Measurements from ENCODE around the gene AKAP12.
"Not testable (repeated sequence)": the region's sequence is repeated elsewhere in the genome, so short reads cannot be mapped to it uniquely, and the experiment has no call there.

AKAP12 gene

DNA sequence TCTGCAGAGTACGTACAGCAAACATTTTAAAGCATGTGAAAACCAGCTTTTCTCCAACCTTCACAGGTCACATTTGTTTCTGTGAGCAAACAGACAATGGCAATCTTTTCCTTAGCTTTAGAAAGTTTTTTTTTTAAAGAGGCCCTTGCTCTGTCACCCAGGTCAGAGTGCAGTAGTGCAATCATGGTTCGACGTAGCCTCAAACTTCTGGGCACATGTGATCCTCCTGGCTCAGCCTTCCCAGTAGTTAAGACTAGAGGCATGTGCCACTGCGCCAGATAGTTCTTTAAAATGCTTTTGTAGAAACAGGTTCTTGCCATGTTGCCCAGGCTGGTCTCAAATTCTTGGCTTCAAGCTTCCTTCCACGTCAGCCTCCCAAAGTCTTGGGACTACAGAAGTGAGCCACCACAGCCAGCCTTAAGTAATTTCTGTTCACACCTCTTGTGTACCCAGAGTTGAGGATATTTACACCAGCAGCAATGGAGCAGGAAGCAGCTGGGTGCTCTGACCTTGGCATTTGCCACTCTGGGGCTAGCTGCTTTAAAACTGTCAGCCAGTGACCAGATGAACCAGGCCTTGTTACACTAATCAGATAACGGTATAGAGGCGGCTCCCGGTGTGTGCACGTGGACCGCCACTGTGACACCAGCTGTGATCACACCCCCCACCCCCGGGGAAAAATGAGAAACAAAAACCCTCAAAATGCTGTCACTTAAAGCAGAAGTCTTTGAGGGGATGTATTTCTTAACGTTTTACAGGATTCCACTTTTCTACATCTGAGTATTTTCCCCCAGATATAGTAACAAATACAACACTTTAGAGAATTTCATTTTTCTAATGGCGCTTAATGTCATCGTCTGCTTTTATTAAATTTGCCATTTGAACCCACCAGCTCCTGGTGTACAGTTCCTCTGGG lies 71.3 kb downstream of the AKAP12 start:
- no peak overlapping the region for H3K27ac ChIP-seq (ENCODE audit: low read depth, low read length)
- peaks cover 20% of the 10 kb centered on the region; the same call in 1 of the 2 replicates for H3K36me3 ChIP-seq (ENCODE audit: insufficient read depth, low read length)
- no peaks in the 10 kb centered on the region for H3K27me3 ChIP-seq (ENCODE audit: insufficient read depth, low read length)
- 94% methylated on average over 14 of the region's 14 CpGs for WGBS
- no peak overlapping the region for H3K9ac ChIP-seq (ENCODE audit: low read depth, low read length)
- H3K4me1 ChIP-seq (ENCODE audit: insufficient read depth, low read length), result peaks cover 17% of the 10 kb centered on the region; the same call in 1 of the 2 replicates
- no peak overlapping the region for H3K4me3 ChIP-seq (ENCODE audit: low read length)
- no peaks in the 10 kb centered on the region for H3K9me3 ChIP-seq (ENCODE audit: insufficient read depth, low read depth, low read length)

DNA sequence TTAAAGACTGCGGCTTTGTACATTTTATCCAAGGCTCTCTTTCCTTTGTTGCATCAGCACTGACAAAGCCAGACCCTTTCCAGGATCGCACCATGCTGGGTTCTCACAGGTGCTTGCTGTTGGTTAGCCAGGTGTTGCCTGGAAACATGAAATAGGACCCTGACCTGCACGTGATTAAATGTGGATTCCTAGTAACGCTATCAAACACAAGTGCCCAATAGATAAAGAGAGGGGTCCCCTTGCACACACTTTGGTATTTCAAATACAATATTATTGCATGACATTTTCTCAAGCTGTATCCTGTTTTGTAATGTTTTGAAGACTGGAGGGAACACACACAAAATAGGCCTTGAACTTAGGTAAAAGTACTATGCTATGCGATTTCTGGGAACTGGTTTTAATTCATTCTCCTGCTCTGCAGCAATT lies 73.3 kb downstream of the AKAP12 start:
- WGBS, result 85% methylated on average over 5 of the region's 5 CpGs

DNA sequence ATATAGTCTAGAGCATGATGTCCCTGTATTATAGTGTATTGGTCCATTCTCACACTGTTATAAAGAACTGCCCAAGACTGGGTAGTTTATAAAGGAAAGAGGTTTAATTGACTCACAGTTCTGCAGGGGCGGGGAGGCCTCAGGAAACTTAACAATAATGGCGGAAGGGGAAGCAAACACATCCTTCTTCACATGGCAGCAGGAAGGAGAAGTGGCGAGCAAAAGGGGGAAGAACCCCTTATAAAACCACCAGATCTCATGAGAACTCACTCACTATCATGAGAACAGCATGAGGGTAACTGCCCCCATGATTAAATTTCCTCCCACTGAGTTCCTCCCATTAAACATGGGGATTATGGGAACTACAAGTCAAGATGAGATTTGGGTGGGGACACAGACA lies 75.9 kb downstream of the AKAP12 start:
- H3K36me3 ChIP-seq (ENCODE audit: insufficient read depth, low read length); H3K9ac ChIP-seq (ENCODE audit: low read depth, low read length); H3K27ac ChIP-seq (ENCODE audit: low read depth, low read length); H3K4me3 ChIP-seq (ENCODE audit: low read length); H3K4me1 ChIP-seq (ENCODE audit: insufficient read depth, low read length); H3K9me3 ChIP-seq (ENCODE audit: insufficient read depth, low read depth, low read length); H3K27me3 ChIP-seq (ENCODE audit: insufficient read depth, low read length): not testable (repeated sequence)
- WGBS, result 83% methylated on average over 2 of the region's 3 CpGs

More for the DNA sequence above, 73.3 kb downstream of the AKAP12 start:
- no peaks in the 10 kb centered on the region for H3K9me3 ChIP-seq (ENCODE audit: insufficient read depth, low read depth, low read length)
- H3K9ac ChIP-seq (ENCODE audit: low read depth, low read length), result peak overlapping the region; percentile 55; the same call in 1 of the 2 replicates
- H3K27ac ChIP-seq (ENCODE audit: low read depth, low read length), result 0 out of 2 replicates have a peak overlapping the region, but pooled peaks have one; percentile 13
- no peaks in the 10 kb centered on the region for H3K27me3 ChIP-seq (ENCODE audit: insufficient read depth, low read length)
- no peak overlapping the region for H3K4me3 ChIP-seq (ENCODE audit: low read length)
- peaks cover 9% of the 10 kb centered on the region; the same call in 1 of the 2 replicates for H3K4me1 ChIP-seq (ENCODE audit: insufficient read depth, low read length)
- peaks cover 10% of the 10 kb centered on the region; the same call in 1 of the 2 replicates for H3K36me3 ChIP-seq (ENCODE audit: insufficient read depth, low read length)

DNA sequence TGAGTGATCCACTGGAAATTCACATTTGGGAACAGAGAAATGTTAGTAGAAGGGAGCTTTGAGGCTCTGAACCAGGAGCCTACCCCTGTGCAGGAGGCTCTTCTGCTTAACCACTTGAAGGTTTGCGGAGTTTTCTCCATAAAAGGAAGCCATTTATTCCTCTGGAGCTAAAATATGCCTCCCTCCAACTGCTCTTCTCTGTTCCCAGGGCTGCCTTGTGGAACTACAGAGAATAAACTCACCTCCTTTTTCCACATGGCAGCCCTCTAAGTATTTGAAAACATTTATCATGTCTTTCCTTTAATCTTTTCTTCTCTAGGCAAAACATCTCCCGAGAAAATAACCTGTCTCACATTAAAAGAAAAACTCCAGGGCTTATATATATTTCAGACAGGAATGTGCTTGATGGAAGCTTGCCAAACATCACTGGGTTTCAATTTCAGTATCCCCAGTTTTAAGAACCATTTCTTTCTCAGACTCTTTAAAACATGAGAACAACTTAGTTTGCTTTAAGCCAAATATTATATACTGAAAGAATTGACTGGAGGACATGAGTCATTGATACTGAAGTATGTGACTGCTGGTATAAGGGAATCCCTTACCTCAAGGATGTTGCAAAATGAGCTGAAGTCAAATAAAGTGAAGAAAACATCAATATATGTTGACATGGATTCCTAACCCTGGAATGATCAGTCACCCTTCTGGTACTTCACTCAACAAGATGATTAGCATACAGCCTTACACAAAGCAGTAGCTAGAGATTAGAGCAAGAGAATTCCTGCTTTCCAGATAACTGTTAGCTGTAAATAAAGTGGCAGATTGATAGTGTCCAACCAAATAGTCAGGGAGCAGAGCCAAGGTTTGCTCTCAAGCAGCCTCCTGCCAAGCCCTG lies 77.6 kb downstream of the AKAP12 start:
- H3K36me3 ChIP-seq (ENCODE audit: insufficient read depth, low read length), result 0 out of 2 replicates have a peak, but pooled peaks cover 3% of the 10 kb centered on the region
- no peaks in the 10 kb centered on the region for H3K9me3 ChIP-seq (ENCODE audit: insufficient read depth, low read depth, low read length)
- H3K4me1 ChIP-seq (ENCODE audit: insufficient read depth, low read length), result peaks cover 9% of the 10 kb centered on the region; the same call in 1 of the 2 replicates
- H3K4me3 ChIP-seq (ENCODE audit: low read length), result no peak overlapping the region
- H3K9ac ChIP-seq (ENCODE audit: low read depth, low read length), result no peak overlapping the region
- H3K27me3 ChIP-seq (ENCODE audit: insufficient read depth, low read length), result no peaks in the 10 kb centered on the region
- no peak overlapping the region for H3K27ac ChIP-seq (ENCODE audit: low read depth, low read length)
- 93% methylated on average over 2 of the region's 2 CpGs for WGBS

DNA sequence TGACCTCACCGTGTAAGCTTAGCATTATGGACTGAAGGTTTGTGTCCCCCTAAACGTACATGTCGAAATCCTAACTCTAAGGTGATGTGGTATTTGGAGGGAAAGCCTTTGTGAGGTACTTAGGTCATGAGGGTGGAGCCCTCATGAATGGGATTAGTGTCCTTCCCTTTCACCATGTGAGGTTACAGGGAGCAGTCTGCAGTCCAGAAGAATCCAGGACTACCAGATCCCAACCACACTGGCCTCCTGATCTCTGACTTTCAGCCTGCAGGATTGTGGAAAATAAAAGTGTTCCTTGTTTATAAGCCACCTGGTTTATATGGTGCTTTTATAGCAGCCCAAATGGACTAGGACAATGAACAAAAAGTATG lies 78.2 kb downstream of the AKAP12 start:
- peaks cover 5% of the 10 kb centered on the region; the same call in 1 of the 2 replicates for H3K4me1 ChIP-seq (ENCODE audit: insufficient read depth, low read length)
- no peaks in the 10 kb centered on the region for H3K27me3 ChIP-seq (ENCODE audit: insufficient read depth, low read length)
- H3K4me3 ChIP-seq (ENCODE audit: low read length), result no peak overlapping the region
- no peaks in the 10 kb centered on the region for H3K9me3 ChIP-seq (ENCODE audit: insufficient read depth, low read depth, low read length)
- 0 out of 2 replicates have a peak, but pooled peaks cover 3% of the 10 kb centered on the region for H3K36me3 ChIP-seq (ENCODE audit: insufficient read depth, low read length)
- no peak overlapping the region for H3K27ac ChIP-seq (ENCODE audit: low read depth, low read length)
- no peak overlapping the region for H3K9ac ChIP-seq (ENCODE audit: low read depth, low read length)
- WGBS, result 97% methylated on average over 3 of the region's 3 CpGs

DNA sequence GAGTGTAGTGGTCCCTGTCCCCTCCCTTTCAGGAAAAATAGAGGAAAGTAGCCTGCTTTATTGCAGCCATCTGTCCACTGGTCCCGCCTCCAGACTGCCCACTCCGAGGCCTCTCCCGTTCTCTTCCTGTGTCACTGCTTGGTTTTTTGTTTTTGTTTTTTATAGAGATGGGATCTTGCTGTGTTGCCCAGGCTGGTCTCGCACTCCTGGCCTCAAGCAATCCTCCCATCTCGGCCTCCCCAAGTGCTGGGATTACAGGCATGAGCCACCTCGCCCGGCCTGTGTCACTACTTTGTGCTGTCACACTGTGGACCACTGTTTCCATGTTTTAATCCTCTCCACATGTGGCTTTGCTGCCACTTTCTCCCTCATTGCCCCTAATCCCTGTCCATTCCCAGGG lies 80.4 kb downstream of the AKAP12 start:
- WGBS, result 94% methylated on average over 7 of the region's 7 CpGs
- no peak overlapping the region for H3K4me3 ChIP-seq (ENCODE audit: low read length)

DNA sequence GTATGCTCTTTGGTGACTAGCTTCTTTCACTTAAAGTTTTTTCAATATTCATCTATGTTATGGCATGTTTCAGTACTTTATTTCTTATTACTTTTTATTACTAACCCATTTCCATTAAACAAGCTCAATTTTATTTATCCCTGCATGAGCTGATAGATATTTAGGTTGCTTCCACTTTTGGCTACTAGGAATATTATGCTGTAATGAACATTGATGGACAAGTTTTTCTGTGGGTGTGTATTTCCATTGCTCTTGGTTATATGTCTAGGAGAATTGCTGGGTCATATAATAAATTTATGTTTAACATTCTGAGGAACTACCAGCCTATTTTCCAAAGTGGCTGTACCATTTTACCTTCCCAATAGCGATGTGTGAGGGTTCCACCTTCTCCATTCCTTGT lies 81.7 kb downstream of the AKAP12 start:
- H3K27me3 ChIP-seq (ENCODE audit: insufficient read depth, low read length), result peaks cover 8% of the 10 kb centered on the region; the same call in 1 of the 2 replicates
- H3K4me1 ChIP-seq (ENCODE audit: insufficient read depth, low read length), result peaks cover 8% of the 10 kb centered on the region; the same call in 1 of the 2 replicates
- no peaks in the 10 kb centered on the region for H3K9me3 ChIP-seq (ENCODE audit: insufficient read depth, low read depth, low read length)
- WGBS, result 100% methylated on average over 1 of the region's 1 CpG
- H3K4me3 ChIP-seq (ENCODE audit: low read length), result no peak overlapping the region
- no peak overlapping the region for H3K9ac ChIP-seq (ENCODE audit: low read depth, low read length)
- H3K36me3 ChIP-seq (ENCODE audit: insufficient read depth, low read length), result no peaks in the 10 kb centered on the region
- H3K27ac ChIP-seq (ENCODE audit: low read depth, low read length), result no peak overlapping the region

More for the DNA sequence above, 80.4 kb downstream of the AKAP12 start:
- Histone ChIP-seq H3K9me3 (ENCODE audit: insufficient read depth, low read depth, low read length) (no peaks in the 10 kb centered on the region), H3K36me3 (ENCODE audit: insufficient read depth, low read length) (0 out of 2 replicates have a peak, but pooled peaks cover 3% of the 10 kb centered on the region), H3K4me1 (ENCODE audit: insufficient read depth, low read length) (peaks cover 8% of the 10 kb centered on the region; the same call in 1 of the 2 replicates), H3K27ac (ENCODE audit: low read depth, low read length) (no peak overlapping the region), H3K27me3 (ENCODE audit: insufficient read depth, low read length) (0 out of 2 replicates have a peak, but pooled peaks cover 3% of the 10 kb centered on the region), H3K9ac (ENCODE audit: low read depth, low read length) (no peak overlapping the region)

DNA sequence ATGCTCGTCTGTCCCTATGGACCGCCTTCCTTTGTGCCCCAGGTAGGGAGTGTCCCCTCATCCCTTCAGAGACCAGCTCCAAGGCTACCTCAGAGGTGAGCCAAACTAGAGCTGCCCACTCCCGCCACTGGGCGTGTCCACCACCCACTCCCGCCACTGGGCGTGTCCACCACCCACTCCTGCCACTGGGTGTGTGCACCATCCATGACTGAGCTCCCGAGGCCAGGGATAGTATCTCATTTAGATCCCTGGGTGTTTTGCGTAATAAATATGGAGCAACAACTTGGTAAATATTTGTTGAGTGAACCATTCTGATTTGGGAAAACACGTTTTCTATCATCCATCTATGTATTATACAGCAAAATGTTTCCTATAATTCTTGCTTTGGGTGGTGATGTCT lies 82.8 kb downstream of the AKAP12 start:
- Histone ChIP-seq H3K9ac (ENCODE audit: low read depth, low read length) (no peak overlapping the region), H3K4me1 (ENCODE audit: insufficient read depth, low read length) (peaks cover 8% of the 10 kb centered on the region; the same call in 1 of the 2 replicates), H3K9me3 (ENCODE audit: insufficient read depth, low read depth, low read length) (no peaks in the 10 kb centered on the region), H3K4me3 (ENCODE audit: low read length) (no peak overlapping the region), H3K27me3 (ENCODE audit: insufficient read depth, low read length) (peaks cover 8% of the 10 kb centered on the region; the same call in 1 of the 2 replicates), H3K36me3 (ENCODE audit: insufficient read depth, low read length) (no peaks in the 10 kb centered on the region), H3K27ac (ENCODE audit: low read depth, low read length) (no peak overlapping the region)
- WGBS, result 97% methylated on average over 8 of the region's 9 CpGs

DNA sequence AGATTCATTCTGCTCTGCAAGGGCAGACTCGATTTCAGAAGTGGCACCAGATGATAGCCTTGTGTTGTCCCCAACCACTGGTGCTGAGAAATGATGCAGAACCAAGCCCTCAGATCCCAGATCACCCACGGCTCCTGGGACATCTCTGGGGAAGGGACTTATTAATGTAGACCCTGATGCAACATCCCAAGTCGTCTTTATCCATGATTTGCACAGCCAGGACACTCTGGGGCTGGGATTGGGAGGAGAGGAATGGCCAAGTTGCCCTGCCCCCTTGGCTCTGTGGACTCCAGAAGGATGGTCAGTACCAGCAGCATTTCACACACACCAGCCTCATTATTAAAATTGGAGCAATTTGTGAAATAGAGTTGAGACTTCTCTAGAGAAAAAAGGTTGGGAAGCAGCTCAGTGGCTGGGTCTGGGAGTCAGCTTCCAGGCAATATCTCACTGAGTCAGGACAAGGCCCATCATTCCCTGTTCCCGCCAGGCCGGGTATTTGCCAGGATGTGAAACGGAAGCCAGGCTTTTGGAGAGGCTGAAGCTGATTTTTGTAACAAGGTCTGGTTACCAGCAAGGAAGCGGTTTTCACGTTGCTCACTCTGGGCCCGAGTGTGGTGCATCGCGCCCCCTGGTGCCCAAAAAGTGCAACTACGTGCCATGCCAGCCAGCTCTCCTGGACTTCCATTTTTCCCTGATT lies 84.2 kb downstream of the AKAP12 start:
- H3K36me3 ChIP-seq (ENCODE audit: insufficient read depth, low read length), result no peaks in the 10 kb centered on the region
- peaks cover 8% of the 10 kb centered on the region; the same call in 1 of the 2 replicates for H3K27me3 ChIP-seq (ENCODE audit: insufficient read depth, low read length)
- no peak overlapping the region for H3K27ac ChIP-seq (ENCODE audit: low read depth, low read length)
- H3K4me1 ChIP-seq (ENCODE audit: insufficient read depth, low read length), result peaks cover 8% of the 10 kb centered on the region; the same call in 1 of the 2 replicates
- no peak overlapping the region for H3K4me3 ChIP-seq (ENCODE audit: low read length)
- H3K9ac ChIP-seq (ENCODE audit: low read depth, low read length), result no peak overlapping the region
- WGBS, result 26% methylated on average over 12 of the region's 12 CpGs
- H3K9me3 ChIP-seq (ENCODE audit: insufficient read depth, low read depth, low read length), result no peaks in the 10 kb centered on the region

DNA sequence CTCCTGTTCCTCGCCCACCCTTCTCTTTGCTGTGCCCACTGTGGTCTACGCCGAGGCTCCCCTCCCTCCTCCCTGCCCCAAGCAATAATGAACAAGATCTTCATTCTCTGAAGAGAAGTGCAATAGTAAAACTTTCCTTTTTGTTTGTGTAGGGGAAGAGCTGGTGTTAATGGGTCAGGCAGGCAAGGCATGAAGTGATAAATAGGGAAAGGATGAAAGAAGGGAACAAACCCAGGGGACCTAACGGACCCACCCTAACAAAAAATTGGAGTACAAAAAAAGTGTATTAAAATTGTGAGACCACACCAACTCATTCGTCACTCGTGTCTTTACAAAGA lies 84.7 kb downstream of the AKAP12 start:
- H3K27me3 ChIP-seq (ENCODE audit: insufficient read depth, low read length), result peaks cover 8% of the 10 kb centered on the region; the same call in 1 of the 2 replicates
- H3K4me1 ChIP-seq (ENCODE audit: insufficient read depth, low read length), result peaks cover 8% of the 10 kb centered on the region; the same call in 1 of the 2 replicates
- H3K9ac ChIP-seq (ENCODE audit: low read depth, low read length), result no peak overlapping the region
- 52% methylated on average over 6 of the region's 6 CpGs for WGBS
- no peak overlapping the region for H3K27ac ChIP-seq (ENCODE audit: low read depth, low read length)
- H3K4me3 ChIP-seq (ENCODE audit: low read length), result no peak overlapping the region
- H3K36me3 ChIP-seq (ENCODE audit: insufficient read depth, low read length), result no peaks in the 10 kb centered on the region
- H3K9me3 ChIP-seq (ENCODE audit: insufficient read depth, low read depth, low read length), result no peaks in the 10 kb centered on the region

Measured in HUES64 (cell line).